ENCODE measurements around the gene NYNRIN.

NYNRIN gene

DNA sequence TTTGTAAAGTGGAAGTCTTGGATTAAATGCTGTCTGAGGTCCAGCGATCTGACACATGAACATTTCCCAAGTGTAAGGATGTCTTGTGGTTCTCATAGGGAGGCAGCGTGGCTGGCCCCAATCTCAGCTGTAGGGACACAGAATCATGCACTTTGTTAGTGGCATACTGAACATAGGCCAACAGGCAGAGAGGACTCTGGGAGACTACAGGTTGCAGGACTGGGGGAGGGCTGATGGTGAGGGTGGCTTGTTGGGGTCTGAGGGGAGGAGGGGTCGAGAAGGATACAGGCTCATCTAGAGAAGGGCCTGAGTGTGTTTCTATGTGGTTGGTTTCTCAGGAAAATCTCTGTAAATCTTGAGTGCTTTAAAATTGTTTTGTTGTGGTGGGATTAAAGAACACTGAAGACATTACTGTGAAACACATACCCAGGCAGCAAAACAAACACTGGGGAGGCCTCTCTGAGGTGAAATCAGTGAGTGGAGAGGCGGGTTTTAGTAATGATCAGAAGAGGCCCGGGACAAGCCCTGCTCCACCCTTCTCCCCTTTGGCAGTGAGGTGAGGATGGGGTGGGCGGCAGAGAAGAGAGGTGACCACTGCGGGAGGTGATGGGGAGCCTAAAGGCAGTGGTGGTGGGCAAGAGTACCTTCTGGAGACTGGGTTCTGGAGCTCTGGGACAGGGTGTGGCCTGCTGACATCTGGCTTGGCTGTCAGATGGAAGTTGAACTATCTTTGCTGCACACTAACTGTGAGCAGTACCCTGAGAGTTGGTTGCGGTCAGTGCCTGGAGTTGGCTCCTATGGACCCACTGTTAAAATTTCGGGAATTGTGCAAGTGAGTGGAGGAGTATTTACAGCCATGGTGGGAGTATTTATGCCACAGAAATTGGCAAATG lies 3.3 kb downstream of the NYNRIN start:
- TF ChIP-seq, protein P1, sequence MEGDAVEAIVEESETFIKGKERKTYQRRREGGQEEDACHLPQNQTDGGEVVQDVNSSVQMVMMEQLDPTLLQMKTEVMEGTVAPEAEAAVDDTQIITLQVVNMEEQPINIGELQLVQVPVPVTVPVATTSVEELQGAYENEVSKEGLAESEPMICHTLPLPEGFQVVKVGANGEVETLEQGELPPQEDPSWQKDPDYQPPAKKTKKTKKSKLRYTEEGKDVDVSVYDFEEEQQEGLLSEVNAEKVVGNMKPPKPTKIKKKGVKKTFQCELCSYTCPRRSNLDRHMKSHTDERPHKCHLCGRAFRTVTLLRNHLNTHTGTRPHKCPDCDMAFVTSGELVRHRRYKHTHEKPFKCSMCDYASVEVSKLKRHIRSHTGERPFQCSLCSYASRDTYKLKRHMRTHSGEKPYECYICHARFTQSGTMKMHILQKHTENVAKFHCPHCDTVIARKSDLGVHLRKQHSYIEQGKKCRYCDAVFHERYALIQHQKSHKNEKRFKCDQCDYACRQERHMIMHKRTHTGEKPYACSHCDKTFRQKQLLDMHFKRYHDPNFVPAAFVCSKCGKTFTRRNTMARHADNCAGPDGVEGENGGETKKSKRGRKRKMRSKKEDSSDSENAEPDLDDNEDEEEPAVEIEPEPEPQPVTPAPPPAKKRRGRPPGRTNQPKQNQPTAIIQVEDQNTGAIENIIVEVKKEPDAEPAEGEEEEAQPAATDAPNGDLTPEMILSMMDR (IDR thresholded peaks at IDR 0.05; ENCODE audit: control extremely low read depth, extremely low read depth, low read depth, missing control alignments): no peak
- DNase-seq (ENCODE audit: extremely low spot score): no peak
- POLR2A ChIA-PET: interaction anchor here (0.5 kb wide), 1 partner anchor 68 kb away, joined by 5 read pairs; no protein-coding TSS in a partner anchor
- CTCF ChIA-PET: interaction anchor here (1.0 to 2.3 kb wide), 3 partner anchors 9 to 68 kb away, joined by 3 to 9 read pairs (median 3); partner anchors contain the start of gene ADCY4

DNA sequence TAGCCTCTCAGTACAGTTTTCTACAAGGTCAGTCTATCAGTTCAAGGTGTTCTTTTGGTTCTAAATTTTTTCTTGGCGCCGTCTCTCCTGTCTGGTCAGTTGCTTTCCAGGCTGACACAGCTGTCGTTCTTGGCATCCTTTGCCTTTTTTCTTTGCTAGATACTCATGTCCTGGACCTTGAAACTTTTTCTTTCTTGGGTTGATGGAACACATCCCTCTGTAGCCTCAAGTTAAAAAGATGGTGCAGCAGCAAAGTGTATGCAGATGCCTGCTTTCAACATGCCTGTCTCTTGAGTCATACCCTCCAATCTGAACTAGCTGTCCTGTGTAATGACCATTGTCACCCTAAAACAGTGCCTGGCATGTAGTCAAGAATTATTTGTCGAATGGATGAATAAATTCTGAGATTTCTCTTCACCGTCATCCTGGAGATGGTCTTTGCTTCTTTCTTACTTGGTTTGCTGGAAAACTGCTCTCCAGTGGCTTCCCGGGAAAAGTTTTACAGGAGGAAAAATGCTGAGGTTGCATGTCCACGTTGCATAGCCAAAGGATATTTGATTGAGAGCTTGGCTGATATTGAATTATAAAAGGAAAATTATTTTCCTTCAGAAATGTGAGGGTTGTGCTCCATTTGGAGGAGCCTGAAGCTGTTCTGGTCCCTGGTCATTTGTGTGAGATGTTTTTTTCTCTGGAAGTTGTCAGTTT lies 4.6 kb downstream of the NYNRIN start:
- ChIA-PET POLR2A (no interaction called here), CTCF (interaction anchor here (1.0 to 2.3 kb wide), 4 partner anchors 7 to 69 kb away, joined by 3 to 9 read pairs (median 4); partner anchors contain the start of gene ADCY4)
- TF ChIP-seq, protein P1 (IDR thresholded peaks at IDR 0.05; ENCODE audit: control extremely low read depth, extremely low read depth, low read depth, missing control alignments): no peak
- DNase-seq (ENCODE audit: extremely low spot score): no peak

DNA sequence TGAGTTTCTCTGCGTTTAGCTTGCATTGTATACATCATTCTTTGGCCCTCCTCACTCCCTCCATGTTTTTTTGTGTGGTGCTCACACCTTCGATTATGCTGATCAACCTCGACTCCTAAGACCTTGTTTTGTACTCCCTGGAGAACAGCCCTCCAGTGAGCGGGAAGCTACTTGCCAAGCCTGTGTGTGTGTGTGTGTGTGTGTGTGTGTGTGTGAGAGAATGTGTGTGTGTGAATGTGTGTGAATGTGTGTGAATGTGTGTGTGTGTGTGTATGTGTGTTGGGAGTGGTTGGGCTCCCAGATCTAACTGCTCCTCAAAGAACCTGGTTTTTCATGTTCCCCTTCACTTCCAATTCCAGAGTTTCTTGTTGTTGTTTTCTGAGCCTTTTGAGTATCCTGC lies 6.0 kb downstream of the NYNRIN start:
- no peak for DNase-seq (ENCODE audit: extremely low spot score)
- POLR2A ChIA-PET: no interaction called here
- TF ChIP-seq, protein P1 (IDR thresholded peaks at IDR 0.05; ENCODE audit: control extremely low read depth, extremely low read depth, low read depth, missing control alignments): no peak
- CTCF ChIA-PET: interaction anchor here (0.8 to 1.4 kb wide), 4 partner anchors 8 to 71 kb away, joined by 3 to 7 read pairs (median 4); no protein-coding TSS in a partner anchor

DNA sequence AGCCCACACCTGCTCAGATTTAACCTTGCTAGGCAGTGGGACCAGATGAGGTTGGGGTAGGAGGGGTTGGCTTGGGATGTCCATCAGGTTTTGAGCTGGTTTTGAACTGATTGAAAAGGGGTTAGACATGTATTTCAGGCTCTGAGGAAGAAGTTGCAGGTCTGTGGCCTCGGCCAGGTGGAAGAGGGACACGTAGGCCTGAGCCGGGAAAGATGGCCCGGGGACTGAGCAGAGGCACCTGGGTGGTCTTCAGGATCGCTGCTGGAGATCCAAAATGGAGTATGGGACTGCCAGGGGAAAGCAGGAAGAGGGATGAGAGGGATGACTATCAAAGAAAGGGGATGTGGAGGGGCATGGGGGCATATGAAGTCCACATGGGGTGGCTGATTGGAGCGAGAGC lies 7.6 kb downstream of the NYNRIN start:
- no peak for DNase-seq (ENCODE audit: extremely low spot score)
- ChIA-PET POLR2A (no interaction called here), CTCF (interaction anchor here (1.3 to 3.4 kb wide), 5 partner anchors 12 to 73 kb away, joined by 3 to 16 read pairs (median 3); no protein-coding TSS in a partner anchor)
- TF ChIP-seq, protein P1 (IDR thresholded peaks at IDR 0.05; ENCODE audit: control extremely low read depth, extremely low read depth, low read depth, missing control alignments): no peak

DNA sequence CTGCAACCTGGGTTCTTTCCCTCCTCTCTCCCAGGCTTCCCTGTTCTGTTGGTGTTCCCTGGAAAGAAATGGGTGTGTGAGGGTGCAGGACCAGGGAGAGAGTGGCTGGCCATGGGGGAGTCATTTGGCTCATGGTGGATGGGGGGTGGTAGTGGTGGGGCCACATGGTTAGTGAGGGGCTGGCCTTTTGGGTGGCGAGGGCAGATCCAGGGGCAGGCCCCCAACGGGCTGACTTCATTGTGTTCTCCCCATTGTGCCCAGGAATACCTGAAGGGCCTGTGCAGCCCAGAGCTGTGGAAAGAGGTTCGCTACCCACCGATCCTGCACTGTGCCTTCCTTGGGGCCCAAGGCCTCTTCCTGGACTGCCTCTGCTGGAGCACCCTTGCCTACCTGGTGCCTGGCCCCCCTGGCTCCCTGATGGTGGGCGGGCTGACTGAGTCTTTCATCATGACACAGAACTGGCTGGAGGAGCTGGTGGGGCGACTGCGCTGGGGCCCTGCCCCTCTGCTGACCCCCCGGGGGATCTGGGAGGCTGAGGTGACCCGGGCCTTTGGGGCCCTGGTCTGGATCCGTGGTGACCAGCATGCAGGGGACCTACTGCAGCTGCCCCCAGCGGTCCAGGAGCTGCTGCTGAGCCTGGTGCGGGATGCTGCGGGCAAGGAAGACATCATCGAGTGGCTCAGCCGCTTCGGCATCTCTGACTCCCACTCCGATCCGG lies 9.0 kb downstream of the NYNRIN start:
- no peak for DNase-seq (ENCODE audit: extremely low spot score)
- ChIA-PET POLR2A (no interaction called here), CTCF (interaction anchor here (0.8 to 3.4 kb wide), 4 partner anchors 10 to 24 kb away, joined by 3 to 16 read pairs (median 3); no protein-coding TSS in a partner anchor)
- TF ChIP-seq, protein P1 (IDR thresholded peaks at IDR 0.05; ENCODE audit: control extremely low read depth, extremely low read depth, low read depth, missing control alignments): no peak

All from GM10248 (cell line).